Measurements from ENCODE around the gene XAF1. TPM values are rescaled to one million over a fixed set of nuclear protein-coding genes. Genes with fewer than 3 reads are reported as not detected.

The XAF1 gene
- total and polyA plus RNA-seq, 8 donors = 7.2 to 116 (median 26.3) TPM

GRCh38 chr17:6712854-6713129 lies 43.1 kb upstream of the XAF1 start:
- peak overlapping the region in 3 of 4 donors; percentile 14 to 45 (median 30) for H3K4me3 ChIP-seq
- H3K27me3 ChIP-seq = peaks cover 0 to 72% (median 27%) of the 10 kb centered on the region in 3 donors

GRCh38 chr17:6713130-6713917 lies 42.5 kb upstream of the XAF1 start, which contains the start of gene SLC13A5:
Gene SLC13A5, minus strand, starts transcription at chr17:6713369. Its CDS starts 36 bp downstream, at chr17:6713333.
- Histone ChIP-seq H3K4me3 (peak within 1 kb of the TSS; percentile 14 to 45 (median 24)), H3K4me1 (peaks cover 12 to 25% (median 23%) of the 10 kb centered on the region in 4 donors), H3K9me3 (peaks cover 0 to 21% (median 9%) of the 10 kb centered on the region in 4 donors), H3K27me3 (peaks cover 0 to 67% (median 27%) of the 10 kb centered on the region in 3 donors), H3K36me3 (no peaks in the 10 kb centered on the region), H3K27ac (no peak within 1 kb of the TSS)
- intact Hi-C loops (cut with DNase I; ENCODE audit: low total_unique reads) = no loop called here
- TF ChIP-seq CTCF (IDR thresholded peaks at IDR 0.05) (peak in 1 of 7 experiments; percentile 24), EP300 (IDR thresholded peaks at IDR 0.05) (no peak), POLR2AphosphoS5 (IDR thresholded peaks at IDR 0.05) (no peak)
- DNase-seq = peak in 1 of 2 donors; percentile 58
- WGBS, 5 donors = 3 to 8% (median 4%) methylated on average over 44 to 71 of the region's 71 CpGs

More at GRCh38 chr17:6712854-6713129, 43.1 kb upstream of the XAF1 start:
- intact Hi-C loops (cut with DNase I; ENCODE audit: low total_unique reads) = no loop called here
- TF ChIP-seq EP300 (IDR thresholded peaks at IDR 0.05) = no peak
- TF ChIP-seq POLR2AphosphoS5 (IDR thresholded peaks at IDR 0.05) = no peak
- no peak for TF ChIP-seq CTCF (IDR thresholded peaks at IDR 0.05)
- no peak for TF ChIP-seq POLR2A (IDR thresholded peaks at IDR 0.05)
- no peak overlapping the region for H3K27ac ChIP-seq
- peaks cover 0 to 19% (median 9%) of the 10 kb centered on the region in 4 donors for H3K9me3 ChIP-seq
- 13 to 31% (median 20%) methylated on average over 7 to 14 of the region's 14 CpGs for WGBS, 5 donors
- no peak for DNase-seq
- H3K36me3 ChIP-seq = no peaks in the 10 kb centered on the region
- peaks cover 12 to 25% (median 23%) of the 10 kb centered on the region in 4 donors for H3K4me1 ChIP-seq

DNA sequence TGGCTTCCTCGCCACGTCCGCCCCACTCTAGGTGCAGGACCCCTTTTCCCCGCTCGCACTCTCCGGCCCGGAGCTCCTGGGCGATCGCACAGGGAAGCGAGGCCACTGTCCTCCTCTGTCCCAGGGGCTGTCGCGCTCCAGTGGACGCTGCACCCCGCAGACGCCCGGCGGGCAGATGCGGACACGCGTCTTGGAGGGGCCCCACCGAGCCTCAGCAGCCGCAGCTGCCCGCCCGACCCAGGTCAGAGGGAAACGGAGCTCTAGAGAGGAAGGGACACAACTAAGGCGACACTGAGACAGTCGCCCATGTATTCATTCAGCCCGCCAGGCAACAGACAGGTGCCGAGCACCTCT lies 42.0 kb upstream of the XAF1 start:
- Histone ChIP-seq H3K4me3 (peak overlapping the region; percentile 14 to 45 (median 24)), H3K9me3 (peaks cover 0 to 21% (median 9%) of the 10 kb centered on the region in 4 donors), H3K4me1 (peaks cover 12 to 25% (median 23%) of the 10 kb centered on the region in 4 donors), H3K27ac (no peak overlapping the region), H3K27me3 (peaks cover 0 to 63% (median 27%) of the 10 kb centered on the region in 3 donors), H3K36me3 (no peaks in the 10 kb centered on the region)
- intact Hi-C loops (cut with DNase I; ENCODE audit: low total_unique reads) = no loop called here
- WGBS, 5 donors = 7 to 18% (median 8%) methylated on average over 14 to 29 of the region's 29 CpGs
- DNase-seq = no peak
- TF ChIP-seq POLR2A (IDR thresholded peaks at IDR 0.05) = no peak
- no peak for TF ChIP-seq CTCF (IDR thresholded peaks at IDR 0.05)

GRCh38 chr17:6714315-6714874 lies 41.5 kb upstream of the XAF1 start:
- Histone ChIP-seq H3K36me3 (no peaks in the 10 kb centered on the region), H3K9me3 (peaks cover 0 to 21% (median 9%) of the 10 kb centered on the region in 4 donors), H3K4me1 (peaks cover 12 to 25% (median 23%) of the 10 kb centered on the region in 4 donors), H3K27me3 (peaks cover 0 to 59% (median 27%) of the 10 kb centered on the region in 3 donors), H3K4me3 (no peak overlapping the region), H3K27ac (no peak overlapping the region)
- intact Hi-C loops (cut with DNase I; ENCODE audit: low total_unique reads) = no loop called here
- 64 to 86% (median 78%) methylated on average over 7 of the region's 7 CpGs for WGBS, 5 donors
- no peak for DNase-seq
- no peak for TF ChIP-seq EP300 (IDR thresholded peaks at IDR 0.05)
- no peak for TF ChIP-seq CTCF (IDR thresholded peaks at IDR 0.05)
- no peak for TF ChIP-seq POLR2A (IDR thresholded peaks at IDR 0.05)
- TF ChIP-seq POLR2AphosphoS5 (IDR thresholded peaks at IDR 0.05) = no peak
